Fibroblast of mammary gland (primary cell): ENCODE results near the gene WT1.
"Not testable (repeated sequence)": the region's sequence is repeated elsewhere in the genome, so short reads cannot be mapped to it uniquely, and the experiment has no call there.

ENCODE experiments used
- DNase-seq: peaks from one replicate; pipeline ENCODE4 v3.0.0-alpha.2; 2010; ENCODE audit warnings: low read depth
- H3K4me3 ChIP-seq: 2 replicates; pipeline ENCODE4 v1.5.1; 2011; ENCODE audit warnings: low read depth, mild to moderate bottlenecking, low read length, moderate library complexity; ENCODE audit not compliant: control insufficient read depth
- TF ChIP-seq, protein P1 (sequence below): conservative IDR thresholded peaks from 2 replicates; pipeline ENCODE4 v1.5.1; 2011; ENCODE audit warnings: low read depth, low read length, inconsistent platforms; ENCODE audit not compliant: control insufficient read depth, insufficient read depth

Gene WT1

DNA sequence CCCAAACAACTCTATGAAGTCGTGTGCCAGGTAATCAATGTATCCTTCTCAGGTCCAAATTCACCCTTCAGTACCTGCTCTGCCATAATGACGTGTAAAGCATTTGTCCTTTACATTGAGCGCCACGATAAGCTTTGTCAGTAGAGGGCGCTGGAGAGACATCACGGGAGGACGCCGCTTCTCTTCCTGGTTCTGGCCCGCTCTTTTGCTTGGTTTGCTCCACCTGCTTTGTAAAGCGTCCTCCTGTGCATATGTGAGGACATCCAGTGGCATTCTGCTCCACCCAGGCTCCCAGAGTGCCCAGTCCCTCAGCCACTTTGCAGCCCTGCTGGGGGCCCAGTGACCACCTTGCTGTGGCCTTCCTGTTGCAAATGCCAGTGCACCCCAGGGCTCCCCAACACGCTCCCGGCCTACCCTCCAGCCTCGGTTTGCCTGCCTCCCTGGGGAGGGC is 61.1 kb downstream of the WT1 start:
- TF ChIP-seq, protein P1, sequence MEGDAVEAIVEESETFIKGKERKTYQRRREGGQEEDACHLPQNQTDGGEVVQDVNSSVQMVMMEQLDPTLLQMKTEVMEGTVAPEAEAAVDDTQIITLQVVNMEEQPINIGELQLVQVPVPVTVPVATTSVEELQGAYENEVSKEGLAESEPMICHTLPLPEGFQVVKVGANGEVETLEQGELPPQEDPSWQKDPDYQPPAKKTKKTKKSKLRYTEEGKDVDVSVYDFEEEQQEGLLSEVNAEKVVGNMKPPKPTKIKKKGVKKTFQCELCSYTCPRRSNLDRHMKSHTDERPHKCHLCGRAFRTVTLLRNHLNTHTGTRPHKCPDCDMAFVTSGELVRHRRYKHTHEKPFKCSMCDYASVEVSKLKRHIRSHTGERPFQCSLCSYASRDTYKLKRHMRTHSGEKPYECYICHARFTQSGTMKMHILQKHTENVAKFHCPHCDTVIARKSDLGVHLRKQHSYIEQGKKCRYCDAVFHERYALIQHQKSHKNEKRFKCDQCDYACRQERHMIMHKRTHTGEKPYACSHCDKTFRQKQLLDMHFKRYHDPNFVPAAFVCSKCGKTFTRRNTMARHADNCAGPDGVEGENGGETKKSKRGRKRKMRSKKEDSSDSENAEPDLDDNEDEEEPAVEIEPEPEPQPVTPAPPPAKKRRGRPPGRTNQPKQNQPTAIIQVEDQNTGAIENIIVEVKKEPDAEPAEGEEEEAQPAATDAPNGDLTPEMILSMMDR: peak; percentile 64
- peak; percentile 28 for DNase-seq
- no peak overlapping the region for H3K4me3 ChIP-seq

DNA sequence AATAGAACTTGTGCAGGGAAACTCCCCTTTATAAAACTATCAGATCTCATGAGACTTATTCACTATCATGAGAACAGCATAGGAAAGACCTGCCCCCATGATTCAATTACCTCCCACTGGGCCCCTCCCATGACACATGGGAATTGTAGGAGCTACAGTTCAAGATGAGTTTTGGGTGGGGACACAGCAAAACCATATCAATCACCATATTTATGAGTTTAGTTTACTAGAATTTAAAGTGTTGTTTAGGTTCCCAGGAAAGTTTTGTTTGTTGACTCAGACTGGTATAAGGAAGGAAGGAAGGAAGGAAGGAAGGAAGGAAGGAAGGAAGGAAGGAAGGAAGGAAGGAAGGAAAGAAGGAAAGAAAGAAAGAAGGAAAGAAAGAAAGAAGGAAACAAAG is 65.4 kb downstream of the WT1 start:
- not testable (repeated sequence) for DNase-seq, H3K4me3 ChIP-seq

DNA sequence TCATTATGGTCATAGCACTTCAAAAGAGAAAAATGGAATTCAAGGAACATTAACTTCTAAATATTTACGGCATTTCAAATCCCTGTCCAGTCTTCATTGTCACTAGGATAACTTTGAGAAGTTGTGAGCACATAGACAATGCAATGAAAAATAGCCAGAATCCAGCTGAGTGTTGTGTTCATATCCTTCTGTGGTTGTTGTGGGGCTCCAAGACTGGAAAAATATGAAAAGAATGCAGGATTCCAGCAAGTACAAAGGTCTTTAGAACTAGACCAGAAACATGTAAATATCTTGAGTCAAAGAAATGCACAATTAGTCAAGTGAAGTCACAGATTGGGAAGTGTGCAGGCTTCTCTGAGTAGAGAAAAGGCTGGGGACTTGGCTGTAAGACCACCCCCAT is 68.7 kb downstream of the WT1 start:
- no peak for DNase-seq
- TF ChIP-seq, protein P1: no peak
- H3K4me3 ChIP-seq: no peak overlapping the region

DNA sequence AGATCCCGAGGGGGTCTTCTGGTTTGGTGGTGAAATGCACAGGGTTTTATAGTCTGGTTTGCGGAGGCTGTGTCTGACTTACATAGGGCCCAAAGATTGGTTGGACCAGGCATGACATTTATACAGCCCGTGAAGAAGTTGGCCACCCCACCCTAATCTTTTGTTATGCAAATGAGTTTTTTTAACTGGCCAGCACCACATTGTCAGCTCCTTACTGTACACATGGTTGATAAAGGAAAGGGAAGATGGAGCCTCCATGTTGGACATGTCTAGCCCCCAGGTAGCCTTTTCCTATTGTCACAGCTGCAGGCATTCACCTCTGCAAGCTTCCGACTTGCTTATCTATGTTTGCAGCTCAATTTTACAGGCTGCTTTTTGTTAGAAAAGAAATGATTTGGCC is 70.1 kb downstream of the WT1 start:
- no peak overlapping the region for H3K4me3 ChIP-seq
- TF ChIP-seq, protein P1: no peak
- DNase-seq: no peak

DNA sequence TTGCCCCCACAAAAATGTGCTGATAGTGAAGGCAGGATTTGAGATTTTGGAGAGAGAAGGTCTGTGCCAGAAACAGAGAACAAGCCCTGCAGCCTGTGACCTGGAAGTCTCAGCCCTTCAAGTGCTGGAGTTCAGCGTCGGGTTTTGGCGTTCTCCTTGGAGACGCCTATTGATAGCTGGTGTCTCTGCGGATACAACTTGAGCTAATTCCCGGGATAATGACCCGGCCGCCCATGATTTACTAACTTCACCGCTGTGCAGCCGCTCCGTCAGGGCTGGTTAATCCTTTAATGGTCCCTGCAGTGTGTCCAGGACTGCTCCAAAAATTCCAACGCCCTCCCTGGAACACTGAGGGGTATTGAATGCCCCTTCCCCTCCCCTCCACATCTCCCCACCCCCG is 76.6 kb downstream of the WT1 start:
- TF ChIP-seq, protein P1: no peak
- no peak for DNase-seq
- H3K4me3 ChIP-seq: no peak overlapping the region

DNA sequence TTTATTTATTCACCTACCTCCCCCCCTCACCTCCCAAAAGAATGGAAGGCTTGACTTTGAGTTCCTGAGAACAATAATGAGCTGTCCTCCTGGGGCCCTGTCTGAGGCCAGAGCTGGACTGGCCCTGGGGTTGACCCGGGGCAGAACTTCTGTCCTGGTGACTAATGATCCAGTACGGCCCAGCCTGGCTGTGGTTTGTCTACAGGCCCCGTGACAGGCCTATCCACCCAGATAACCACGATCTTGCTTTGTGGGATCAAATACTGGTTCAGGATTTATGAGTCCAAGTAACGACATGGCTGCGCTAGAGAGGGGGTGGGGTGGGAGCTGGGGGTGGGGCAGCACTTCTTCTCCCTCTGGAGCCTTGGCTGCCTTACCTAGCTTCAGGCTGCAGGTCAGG is 81.5 kb downstream of the WT1 start:
- TF ChIP-seq, protein P1: no peak
- H3K4me3 ChIP-seq: no peak overlapping the region
- DNase-seq: no peak

DNA sequence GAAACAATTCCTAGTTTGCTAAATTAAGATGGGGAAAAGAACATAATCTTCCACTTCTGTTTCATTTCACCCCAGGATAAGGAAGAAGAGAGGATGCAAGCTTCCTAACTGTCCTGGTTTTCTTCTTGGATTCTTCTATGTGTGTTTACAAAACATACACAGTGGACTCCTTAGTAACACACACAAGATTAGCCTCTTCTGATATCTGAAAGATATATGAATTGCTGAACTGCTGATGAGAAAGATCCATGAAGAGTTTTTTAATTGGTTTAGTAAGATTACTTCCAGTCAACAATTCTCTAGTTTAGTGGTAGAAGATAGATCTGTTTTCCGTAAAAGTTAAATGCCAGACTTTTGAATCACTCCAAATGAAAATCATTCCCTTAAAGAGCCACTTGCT is 86.8 kb downstream of the WT1 start:
- DNase-seq: no peak
- TF ChIP-seq, protein P1: no peak
- no peak overlapping the region for H3K4me3 ChIP-seq
